HFFc6 (cell line): ENCODE measurements around the gene SNX9. TPM values are rescaled to one million over a fixed set of nuclear protein-coding genes. Genes with fewer than 3 reads are reported as not detected.

Experiments used
- DNase-seq: peaks from one replicate; pipeline ENCODE4 v3.0.0-alpha.2; 2018
- H3K27ac Mint-ChIP-seq: 2 replicates; pipeline ENCODE4 v1.8.0; 2020; ENCODE audit warnings: mild to moderate bottlenecking, mixed read lengths
- H3K27me3 Mint-ChIP-seq: 2 replicates; pipeline ENCODE4 v1.8.0; 2021; ENCODE audit warnings: mild to moderate bottlenecking, moderate library complexity, mixed read lengths; ENCODE audit not compliant: insufficient read depth
- H3K36me3 Mint-ChIP-seq: 2 replicates; pipeline ENCODE4 v1.8.0; 2021; ENCODE audit warnings: low read depth, mixed read lengths
- H3K4me1 Mint-ChIP-seq: 2 replicates; pipeline ENCODE4 v1.8.0; 2020; ENCODE audit warnings: low read depth, mixed read lengths
- H3K4me3 Mint-ChIP-seq: 2 replicates; pipeline ENCODE4 v1.8.0; 2020; ENCODE audit warnings: mild to moderate bottlenecking, moderate library complexity, mixed read lengths
- H3K9me3 Mint-ChIP-seq: 2 replicates; pipeline ENCODE4 v1.8.0; 2020; ENCODE audit warnings: mild to moderate bottlenecking, mixed read lengths
- CTCF ChIP-seq: fragments of 200-600 bp; sonication (generic); IDR thresholded peaks from 2 replicates; pipeline ENCODE4 v1.5.0; 2021; ENCODE audit warnings: antibody characterized with exemption, mild to moderate bottlenecking
- total RNA-seq, 6 experiments: library from RNA; stranded (reverse); fragmentation: NEBNext Ultra II Directional; extraction: Animal tissue kit (Norgen Biotek cat#: 25700); gene quantifications; 2 replicates in 1 of 6; 3 replicates in 5 of 6; pipeline ENCODE4 v1.2.3, GENCODE V29; 2021

SNX9 gene
- total RNA-seq, 6 experiments from 2014 or later: 37.2 to 46.6 (median 40.9) TPM

- peaks cover 7% of the 10 kb centered on the region for H3K4me1 Mint-ChIP-seq
These were observed 133.2 kb downstream of the SNX9 start for GRCh38 chr6:157956171-157956730.

GRCh38 chr6:157959451-157960227 is 136.6 kb downstream of the SNX9 start:
- H3K27me3 Mint-ChIP-seq: no peaks in the 10 kb centered on the region
- peaks cover 15% of the 10 kb centered on the region for H3K4me1 Mint-ChIP-seq
- H3K27ac Mint-ChIP-seq: no peak overlapping the region
- no peak for DNase-seq
- H3K36me3 Mint-ChIP-seq: peaks cover 23% of the 10 kb centered on the region
- no peak overlapping the region for H3K4me3 Mint-ChIP-seq
- peaks cover 29% of the 10 kb centered on the region for H3K9me3 Mint-ChIP-seq
- no peak for TF ChIP-seq CTCF

More at GRCh38 chr6:157956171-157956730, 133.2 kb downstream of the SNX9 start:
- peaks cover 18% of the 10 kb centered on the region for H3K36me3 Mint-ChIP-seq
- no peak for DNase-seq
- H3K9me3 Mint-ChIP-seq: peaks cover 29% of the 10 kb centered on the region
- no peak for TF ChIP-seq CTCF
- no peak overlapping the region for H3K4me3 Mint-ChIP-seq
- H3K27me3 Mint-ChIP-seq: peaks cover 6% of the 10 kb centered on the region
- H3K27ac Mint-ChIP-seq: no peak overlapping the region

- Mint-ChIP-seq H3K36me3 (peaks cover 28% of the 10 kb centered on the region), H3K27me3 (no peaks in the 10 kb centered on the region), H3K4me1 (peaks cover 15% of the 10 kb centered on the region), H3K9me3 (peaks cover 29% of the 10 kb centered on the region), H3K4me3 (no peak overlapping the region), H3K27ac (no peak overlapping the region)
- DNase-seq: no peak
- TF ChIP-seq CTCF: no peak
These were observed 138.2 kb downstream of the SNX9 start for GRCh38 chr6:157961153-157961831.

- Mint-ChIP-seq H3K4me1 (peaks cover 15% of the 10 kb centered on the region), H3K4me3 (no peak overlapping the region), H3K27me3 (no peaks in the 10 kb centered on the region), H3K36me3 (peaks cover 28% of the 10 kb centered on the region), H3K9me3 (peaks cover 29% of the 10 kb centered on the region), H3K27ac (no peak overlapping the region)
- no peak for DNase-seq
- TF ChIP-seq CTCF: no peak
These were observed 139.0 kb downstream of the SNX9 start for GRCh38 chr6:157961832-157962575.

- TF ChIP-seq CTCF: no peak
- no peak overlapping the region for H3K27ac Mint-ChIP-seq
- H3K36me3 Mint-ChIP-seq: peaks cover 28% of the 10 kb centered on the region
- peaks cover 15% of the 10 kb centered on the region for H3K4me1 Mint-ChIP-seq
- no peak for DNase-seq
- H3K9me3 Mint-ChIP-seq: peaks cover 25% of the 10 kb centered on the region
- H3K27me3 Mint-ChIP-seq: no peaks in the 10 kb centered on the region
- no peak overlapping the region for H3K4me3 Mint-ChIP-seq
These were observed 139.7 kb downstream of the SNX9 start for GRCh38 chr6:157962601-157963302.
